Endodermal cell (in vitro differentiated cells): ENCODE measurements around the gene PIK3R4. TPM values are rescaled to one million over a fixed set of nuclear protein-coding genes. Genes with fewer than 3 reads are reported as not detected.

ENCODE experiments used
- DNase-seq: peaks from one replicate; pipeline ENCODE4 v3.0.0-alpha.2; 2017
- H3K27ac ChIP-seq: 2 replicates; pipeline ENCODE4 v1.5.1; 2013; ENCODE audit warnings: mild to moderate bottlenecking, low read depth, low read length, moderate library complexity
- H3K27me3 ChIP-seq: 2 replicates; pipeline ENCODE4 v1.6.1; 2013; ENCODE audit warnings: mild to moderate bottlenecking, low read length, moderate library complexity; ENCODE audit not compliant: insufficient read depth, control insufficient read depth, poor library complexity, severe bottlenecking
- H3K36me3 ChIP-seq: 2 replicates; pipeline ENCODE4 v1.7.0; 2013; ENCODE audit warnings: mild to moderate bottlenecking, low read length, moderate library complexity; ENCODE audit not compliant: control insufficient read depth, insufficient read depth
- H3K4me1 ChIP-seq: one replicate; pipeline ENCODE4 v1.7.0; 2013; ENCODE audit warnings: low read length; ENCODE audit not compliant: control insufficient read depth, insufficient read depth
- H3K4me3 ChIP-seq: 2 replicates; pipeline ENCODE4 v1.5.1; 2013; ENCODE audit warnings: mild to moderate bottlenecking, low read length, moderate library complexity
- H3K9ac ChIP-seq: 2 replicates; pipeline ENCODE4 v1.6.1; 2013; ENCODE audit warnings: mild to moderate bottlenecking, low read length, moderate library complexity; ENCODE audit not compliant: poor library complexity, severe bottlenecking; ENCODE audit errors: extremely low read depth
- H3K9me3 ChIP-seq: 2 replicates; pipeline ENCODE4 v1.6.1; 2013; ENCODE audit warnings: mild to moderate bottlenecking, low read length, moderate library complexity; ENCODE audit not compliant: control insufficient read depth
- H3K27ac Mint-ChIP-seq: 2 replicates; pipeline ENCODE4 v1.8.0; 2020; ENCODE audit warnings: mixed read lengths
- H3K27me3 Mint-ChIP-seq: 2 replicates; pipeline ENCODE4 v1.8.0; 2021; ENCODE audit warnings: mild to moderate bottlenecking, mixed read lengths; ENCODE audit not compliant: insufficient read depth
- H3K36me3 Mint-ChIP-seq: 2 replicates; pipeline ENCODE4 v1.8.0; 2020; ENCODE audit warnings: low read depth, mixed read lengths
- H3K4me1 Mint-ChIP-seq: 2 replicates; pipeline ENCODE4 v1.8.0; 2020; ENCODE audit warnings: mixed read lengths
- H3K4me3 Mint-ChIP-seq: 2 replicates; pipeline ENCODE4 v1.8.0; 2020; ENCODE audit warnings: mild to moderate bottlenecking, moderate library complexity, mixed read lengths
- H3K9me3 Mint-ChIP-seq: 2 replicates; pipeline ENCODE4 v1.8.0; 2020; ENCODE audit warnings: mild to moderate bottlenecking, mixed read lengths
- CTCF ChIP-seq: fragments of 200-600 bp; sonication (generic); conservative IDR thresholded peaks from 2 replicates; pipeline ENCODE4 v1.5.0; 2021; ENCODE audit warnings: antibody characterized with exemption, mild to moderate bottlenecking
- WGBS, 2 experiments: methylation state at CpG; one replicate each; pipeline versions ENCODE4 v1.1.5 to v1.1.7; 2013; ENCODE audit warnings: missing lambda C conversion rate in 2 of 2, mixed read lengths in 1 of 2; ENCODE audit not compliant: insufficient coverage in 1 of 2, insufficient read length in 1 of 2; 5-methylcytosine and 5-hydroxymethylcytosine counted together
- total RNA-seq, 2 donors: library from RNA; stranded (reverse); fragmentation: NEBNext Ultra II Directional in 1 of 2; extraction: Animal tissue kit (Norgen Biotek cat#: 25700) in 1 of 2; gene quantifications; 2 replicates in 1 of 2; 3 replicates in 1 of 2; pipeline ENCODE4 v1.2.1, GENCODE V29; 2021

PIK3R4 gene
- total RNA-seq, 2 donors from 2014 or later = 40.3 to 41.2 TPM

GRCh38 chr3:130635285-130635684 lies 111.3 kb downstream of the PIK3R4 start:
- no peak overlapping the region for H3K4me3 Mint-ChIP-seq
- WGBS, 2 experiments = 92% methylated on average over 1 of the region's 2 CpGs; no CpG with 5 or more reads in 1 of the 2 experiments
- H3K4me1 Mint-ChIP-seq = no peaks in the 10 kb centered on the region
- Histone ChIP-seq H3K9me3 (no peaks in the 10 kb centered on the region), H3K4me3 (no peak overlapping the region), H3K36me3 (no peaks in the 10 kb centered on the region), H3K27me3 (no peaks in the 10 kb centered on the region), H3K9ac (no peak overlapping the region), H3K27ac (no peak overlapping the region), H3K4me1 (no peaks in the 10 kb centered on the region)
- H3K9me3 Mint-ChIP-seq = no peaks in the 10 kb centered on the region
- no peak for TF ChIP-seq CTCF
- no peak for DNase-seq
- no peaks in the 10 kb centered on the region for H3K36me3 Mint-ChIP-seq
- no peaks in the 10 kb centered on the region for H3K27me3 Mint-ChIP-seq
- H3K27ac Mint-ChIP-seq = no peak overlapping the region

Other genes starting within 250 kb of the PIK3R4 start
- gene COL6A6, start 229.7 kb downstream of the PIK3R4 start, total RNA-seq = under 1 TPM; 0.33 to 0.40 TPM
- 10 to 100 TPM; 76.8 to 81.3 TPM for gene ATP2C1, start 147.3 kb upstream of the PIK3R4 start, total RNA-seq